Right lobe of liver (tissue), 4 donors: ENCODE data around the gene SLC23A3.

Experiments used
- CTCF ChIP-seq, 4 donors: fragments of 200-600 bp in 3 of 4; fragments of 450-650 bp in 1 of 4; IDR thresholded peaks; one replicate each; pipeline versions ENCODE4 v1.5.1 to v1.8.0; 2016 to 2022; ENCODE audit warnings: antibody characterized with exemption in 4 of 4, mild to moderate bottlenecking in 2 of 4
- POLR2A ChIP-seq: fragments of 450-650 bp; IDR thresholded peaks from one replicate; pipeline ENCODE4 v1.6.1; 2017; ENCODE audit warnings: antibody characterized with exemption, mild to moderate bottlenecking
- donor health status: DM: no; HTN: no; CAD: no.
- donor health status: DM: no; HTN: no; CAD: no.
- donor health status: DM: no; HTN: yes; CAD: no.

DNA sequence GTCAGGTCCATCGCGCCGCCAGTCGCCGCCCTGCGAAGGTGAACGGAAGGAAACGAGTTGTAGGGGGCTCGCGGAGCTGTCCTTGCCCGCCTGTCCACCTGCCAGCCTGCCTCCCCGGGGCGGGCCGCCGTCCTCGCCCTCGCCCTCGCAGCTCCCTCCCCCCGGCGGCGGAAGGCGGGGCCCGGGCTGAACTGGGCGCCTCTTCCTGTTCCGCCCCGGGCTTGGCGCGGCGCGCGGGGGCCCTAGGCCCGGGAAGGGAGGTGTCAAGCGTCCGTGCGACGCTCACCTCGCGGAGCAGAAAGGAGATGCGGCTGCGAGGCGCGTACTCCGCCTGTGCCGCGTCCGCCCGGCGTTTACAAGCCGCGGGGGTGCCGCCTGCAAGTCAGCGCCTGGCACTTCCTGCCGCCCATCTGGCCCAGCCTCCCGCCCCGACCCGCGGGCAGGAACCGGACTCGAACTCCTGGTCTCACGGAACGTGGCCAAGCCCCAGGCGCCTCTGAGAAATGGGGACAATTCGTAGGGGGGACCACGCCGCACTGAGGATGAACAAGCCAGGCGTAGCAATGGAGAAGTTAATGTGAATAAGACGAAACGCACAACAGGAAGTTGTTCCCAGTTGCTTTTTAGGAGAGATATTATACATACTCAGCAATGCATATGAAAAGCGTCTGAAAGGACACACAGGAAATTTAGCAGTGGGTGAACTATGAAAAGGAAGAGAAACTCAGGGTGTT is 7.2 kb upstream of the SLC23A3 start, which contains the start of gene CNPPD1:
- TF ChIP-seq CTCF (IDR thresholded peaks at IDR 0.05) (peak in 1 of 4 donors; percentile 13), POLR2A (peak; percentile 94)
